OCI-LY7 (cell line): ENCODE results near the gene GLMN. TPM values are rescaled to one million over a fixed set of nuclear protein-coding genes. Genes with fewer than 3 reads are reported as not detected.

ENCODE experiments used
- BruUV-seq: library from RNA; stranded (reverse); fragments of 400-500 nt; replicated peaks from 2 replicates; lab custom pipeline; 2021; lab: Mats Ljungman, UMichigan
- CTCF ChIA-PET: fragments of 300-600 bp; sonication (Branson Sonifier 250); formaldehyde crosslinking; loops from one replicate; lab custom pipeline; 2022; ENCODE audit warnings: antibody characterized with exemption; ENCODE audit not compliant: unreplicated experiment; lab: Charles Lee
- POLR2A ChIA-PET: fragments of 300-600 bp; sonication (Branson Sonifier 250); formaldehyde crosslinking; loops from one replicate; lab custom pipeline; 2022; ENCODE audit warnings: antibody characterized with exemption; lab: Charles Lee
- DNase-seq: peaks from one replicate; pipeline ENCODE4 v3.0.0-alpha.2; 2015; ENCODE audit warnings: low spot score
- H2AFZ ChIP-seq: fragments of 200-600 bp; sonication (generic), shearing (Covaris generic); 2 replicates; pipeline ENCODE4 v1.6.1; 2014; ENCODE audit warnings: mild to moderate bottlenecking, antibody characterized with exemption, low read length, moderate library complexity
- H3K27ac ChIP-seq: fragments of 200-600 bp; sonication (generic); 2 replicates; pipeline ENCODE4 v1.5.1; 2014; ENCODE audit warnings: mixed run types, low read depth, mild to moderate bottlenecking, moderate library complexity, low read length, inconsistent platforms; ENCODE audit not compliant: poor library complexity, severe bottlenecking
- H3K36me3 ChIP-seq: fragments of 200-600 bp; sonication (generic); 2 replicates; pipeline ENCODE4 v1.6.1; 2014; ENCODE audit warnings: mild to moderate bottlenecking, antibody characterized with exemption, low read length, moderate library complexity, mixed read lengths; ENCODE audit not compliant: insufficient read depth
- H3K4me1 ChIP-seq: fragments of 200-600 bp; sonication (generic); 2 replicates; pipeline ENCODE4 v1.5.1; 2014; ENCODE audit warnings: mild to moderate bottlenecking, low read length; ENCODE audit not compliant: insufficient read depth, poor library complexity, severe bottlenecking
- H3K4me2 ChIP-seq: fragments of 200-600 bp; sonication (generic); 2 replicates; pipeline ENCODE4 v1.6.1; 2014; ENCODE audit warnings: mild to moderate bottlenecking, low read length
- H3K4me3 ChIP-seq: fragments of 200-600 bp; sonication (generic); 2 replicates; pipeline ENCODE4 v1.5.1; 2014; ENCODE audit warnings: mild to moderate bottlenecking, low read depth, low read length; ENCODE audit not compliant: poor library complexity, severe bottlenecking
- H3K79me2 ChIP-seq: fragments of 200-600 bp; sonication (generic); 2 replicates; pipeline ENCODE4 v1.6.1; 2016; ENCODE audit warnings: low read depth, mild to moderate bottlenecking, low read length, moderate library complexity, mixed read lengths; ENCODE audit not compliant: insufficient read depth
- H3K9me2 ChIP-seq: fragments of 200-600 bp; sonication (generic); 2 replicates; pipeline ENCODE4 v1.6.1; 2016; ENCODE audit warnings: mild to moderate bottlenecking, low read length, mixed read lengths; ENCODE audit not compliant: insufficient read depth
- H3K9me3 ChIP-seq: fragments of 200-600 bp; sonication (generic); 2 replicates; pipeline ENCODE4 v1.6.1; 2014; ENCODE audit warnings: mild to moderate bottlenecking, mixed run types, low read length, mixed read lengths
- H4K20me1 ChIP-seq: fragments of 200-600 bp; sonication (generic); 2 replicates; pipeline ENCODE4 v1.6.1; 2014; ENCODE audit warnings: mild to moderate bottlenecking, antibody characterized with exemption, low read length, moderate library complexity, mixed read lengths; ENCODE audit not compliant: insufficient read depth
- CTCF ChIP-seq: fragments of 200-600 bp; sonication (generic); conservative IDR thresholded peaks from 2 replicates; pipeline ENCODE4 v1.5.1; 2014; ENCODE audit warnings: mild to moderate bottlenecking, antibody characterized with exemption, low read length, moderate library complexity, mixed read lengths
- EZH2phosphoT487 ChIP-seq: fragments of 200-600 bp; sonication (generic); IDR thresholded peaks from 2 replicates; pipeline ENCODE4 v1.6.1; 2018; ENCODE audit warnings: low read depth, borderline replicate concordance, mild to moderate bottlenecking, mixed run types, antibody characterized with exemption, low read length, moderate library complexity, mixed read lengths
- intact Hi-C: fragments of 100-400 bp; cut with micrococcal nuclease; formaldehyde crosslinking; loops from one replicate; pipeline ENCODE4 v1.10.0; 2022; ENCODE audit not compliant: unreplicated experiment
- total RNA-seq, 2 experiments: library from RNA; depleted of rRNA in 1 of 2; stranded (reverse); fragments of >200 nt in 1 of 2; shearing (Covaris generic) in 1 of 2; gene quantifications; 2 replicates each; pipeline ENCODE4 v1.2.3, GENCODE V29; 2014 to 2022

GLMN gene
- total RNA-seq, 2 experiments from 2014 or later: 12.4 to 14.6 TPM

- intact Hi-C loops: no loop called here
- Histone ChIP-seq H4K20me1 (no peaks in the 10 kb centered on the region), H3K4me1 (no peaks in the 10 kb centered on the region), H3K4me3 (no peak overlapping the region), H3K36me3 (peaks cover 6% of the 10 kb centered on the region; the same call in 1 of the 2 replicates), H3K9me3 (no peaks in the 10 kb centered on the region), H3K79me2 (no peaks in the 10 kb centered on the region), H3K27ac (no peak overlapping the region), H3K4me2 (no peak overlapping the region), H3K9me2 (no peaks in the 10 kb centered on the region), H2AFZ (no peak overlapping the region)
- no TSS peak for BruUV-seq
- POLR2A ChIA-PET: interaction anchor here (0.6 kb wide), 1 partner anchor 34 kb away, joined by 3 read pairs; no protein-coding TSS in a partner anchor
- CTCF ChIA-PET: no interaction called here
- no peak for DNase-seq
- TF ChIP-seq EZH2phosphoT487 (no peak), CTCF (no peak)
Measured at GRCh38 chr1:92340154-92340553, 41.4 kb upstream of the GLMN start.

GRCh38 chr1:92333668-92334067 is 34.9 kb upstream of the GLMN start:
- no peak overlapping the region for H3K4me3 ChIP-seq
- DNase-seq: no peak
- TF ChIP-seq CTCF: no peak
- no peak for TF ChIP-seq EZH2phosphoT487
- intact Hi-C loops: no loop called here
- no peak overlapping the region for H3K4me2 ChIP-seq
- H3K27ac ChIP-seq: no peak overlapping the region
- H3K9me2 ChIP-seq: no peaks in the 10 kb centered on the region
- BruUV-seq: no TSS peak
- H4K20me1 ChIP-seq: no peaks in the 10 kb centered on the region
- no peak overlapping the region for H2AFZ ChIP-seq
- no peaks in the 10 kb centered on the region for H3K79me2 ChIP-seq
- H3K4me1 ChIP-seq: no peaks in the 10 kb centered on the region
- no peaks in the 10 kb centered on the region for H3K9me3 ChIP-seq
- POLR2A ChIA-PET: interaction anchor here (1.2 kb wide), 1 partner anchor 18 kb away, joined by 3 read pairs; no protein-coding TSS in a partner anchor
- H3K36me3 ChIP-seq: peaks cover 13% of the 10 kb centered on the region
- CTCF ChIA-PET: no interaction called here

GRCh38 chr1:92329347-92330129 is 30.8 kb upstream of the GLMN start:
- Histone ChIP-seq H2AFZ (no peak overlapping the region), H3K9me3 (peaks cover 12% of the 10 kb centered on the region; the same call in 1 of the 2 replicates), H3K27ac (no peak overlapping the region), H3K36me3 (peaks cover 40% of the 10 kb centered on the region), H3K4me3 (no peak overlapping the region), H4K20me1 (no peaks in the 10 kb centered on the region), H3K9me2 (no peaks in the 10 kb centered on the region), H3K4me1 (no peaks in the 10 kb centered on the region), H3K4me2 (no peak overlapping the region), H3K79me2 (no peaks in the 10 kb centered on the region)
- TF ChIP-seq EZH2phosphoT487 (no peak), CTCF (no peak)
- CTCF ChIA-PET: no interaction called here
- no peak for DNase-seq
- no TSS peak for BruUV-seq
- intact Hi-C loops: no loop called here
- POLR2A ChIA-PET: interaction anchor here (0.6 to 0.8 kb wide), 3 partner anchors 11 to 748 kb away, joined by 3 to 4 read pairs (median 3); no protein-coding TSS in a partner anchor
